GM12801 (cell line): ENCODE data around the gene TASP1.

ENCODE experiments used
- TF ChIP-seq, protein P1 (sequence below): IDR thresholded peaks from one replicate; pipeline ENCODE4 v1.5.1; 2011; ENCODE audit warnings: control low read depth; ENCODE audit not compliant: insufficient read length; ENCODE audit errors: extremely low read depth

Gene TASP1

DNA sequence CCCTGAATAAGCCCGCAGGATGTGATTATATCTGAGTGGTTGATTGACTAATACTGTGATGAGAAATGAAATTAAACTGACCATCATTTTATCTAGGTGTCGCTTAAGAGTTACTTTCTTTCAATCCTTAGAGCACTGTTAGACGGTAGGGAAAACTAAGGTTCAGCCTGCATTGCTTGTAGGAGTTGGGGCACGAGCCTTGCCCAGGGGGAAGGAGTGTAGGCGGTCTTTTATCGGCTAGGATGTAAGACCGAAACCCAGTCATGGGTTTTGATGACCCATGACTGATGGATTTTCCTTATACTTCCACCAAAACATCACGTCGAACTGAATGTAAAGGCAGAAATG is 392 bp upstream of the TASP1 start:
- TF ChIP-seq, protein P1, sequence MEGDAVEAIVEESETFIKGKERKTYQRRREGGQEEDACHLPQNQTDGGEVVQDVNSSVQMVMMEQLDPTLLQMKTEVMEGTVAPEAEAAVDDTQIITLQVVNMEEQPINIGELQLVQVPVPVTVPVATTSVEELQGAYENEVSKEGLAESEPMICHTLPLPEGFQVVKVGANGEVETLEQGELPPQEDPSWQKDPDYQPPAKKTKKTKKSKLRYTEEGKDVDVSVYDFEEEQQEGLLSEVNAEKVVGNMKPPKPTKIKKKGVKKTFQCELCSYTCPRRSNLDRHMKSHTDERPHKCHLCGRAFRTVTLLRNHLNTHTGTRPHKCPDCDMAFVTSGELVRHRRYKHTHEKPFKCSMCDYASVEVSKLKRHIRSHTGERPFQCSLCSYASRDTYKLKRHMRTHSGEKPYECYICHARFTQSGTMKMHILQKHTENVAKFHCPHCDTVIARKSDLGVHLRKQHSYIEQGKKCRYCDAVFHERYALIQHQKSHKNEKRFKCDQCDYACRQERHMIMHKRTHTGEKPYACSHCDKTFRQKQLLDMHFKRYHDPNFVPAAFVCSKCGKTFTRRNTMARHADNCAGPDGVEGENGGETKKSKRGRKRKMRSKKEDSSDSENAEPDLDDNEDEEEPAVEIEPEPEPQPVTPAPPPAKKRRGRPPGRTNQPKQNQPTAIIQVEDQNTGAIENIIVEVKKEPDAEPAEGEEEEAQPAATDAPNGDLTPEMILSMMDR, result no peak

DNA sequence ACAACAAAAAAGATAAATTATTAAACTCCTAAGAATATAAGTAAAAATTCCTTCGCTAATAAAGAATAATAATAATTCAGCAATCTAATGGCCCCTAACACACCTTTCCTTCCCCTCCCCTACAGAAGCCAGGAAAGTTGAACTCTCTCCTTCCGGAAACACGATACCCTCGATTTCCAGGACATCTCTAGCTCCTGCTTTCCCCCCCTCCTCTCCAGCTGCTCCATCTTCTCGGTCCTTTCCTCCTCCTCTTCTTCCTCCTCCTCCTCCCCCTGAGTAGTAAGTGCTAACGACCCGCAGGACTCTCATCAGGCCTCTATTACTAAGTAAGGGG is 603 bp downstream of the TASP1 start:
- TF ChIP-seq, protein P1, result no peak

DNA sequence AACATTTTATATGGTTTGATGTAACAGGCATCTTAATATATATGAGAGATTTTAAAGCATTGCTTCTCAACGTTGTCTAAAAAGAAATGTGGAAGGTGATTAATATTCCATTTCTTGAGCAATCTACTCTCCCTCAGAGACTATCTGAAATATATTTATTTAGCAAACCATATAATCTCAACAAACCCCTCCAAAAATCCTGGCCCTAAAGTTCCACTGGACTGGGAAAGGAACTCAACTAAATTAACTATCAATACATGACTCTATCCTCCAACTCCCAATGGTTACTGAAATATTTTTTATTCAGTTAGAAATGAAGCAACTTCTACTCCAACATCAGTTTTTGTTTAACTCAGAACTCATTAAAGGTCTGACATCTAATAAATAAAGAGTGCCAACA is 6.3 kb downstream of the TASP1 start:
- TF ChIP-seq, protein P1, result no peak

DNA sequence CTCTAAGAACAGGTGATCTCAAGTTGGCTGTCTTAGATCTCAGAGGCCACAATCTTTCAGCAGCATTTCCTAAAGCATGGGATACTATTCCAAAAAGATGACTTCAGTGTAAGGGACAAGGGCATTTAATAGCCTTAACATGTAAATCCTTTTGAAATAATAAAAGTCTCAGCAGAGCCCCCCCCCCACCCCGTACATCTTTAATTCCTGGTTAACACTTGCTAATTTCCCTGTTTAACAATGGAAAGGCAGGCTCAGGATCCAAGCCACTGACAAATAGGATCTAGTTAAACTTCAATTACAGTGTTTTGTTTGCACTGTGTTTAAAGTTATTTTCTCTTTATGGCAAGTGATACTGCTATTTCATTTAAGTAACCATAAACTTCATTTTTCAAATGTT is 12.0 kb downstream of the TASP1 start:
- TF ChIP-seq, protein P1, result no peak

DNA sequence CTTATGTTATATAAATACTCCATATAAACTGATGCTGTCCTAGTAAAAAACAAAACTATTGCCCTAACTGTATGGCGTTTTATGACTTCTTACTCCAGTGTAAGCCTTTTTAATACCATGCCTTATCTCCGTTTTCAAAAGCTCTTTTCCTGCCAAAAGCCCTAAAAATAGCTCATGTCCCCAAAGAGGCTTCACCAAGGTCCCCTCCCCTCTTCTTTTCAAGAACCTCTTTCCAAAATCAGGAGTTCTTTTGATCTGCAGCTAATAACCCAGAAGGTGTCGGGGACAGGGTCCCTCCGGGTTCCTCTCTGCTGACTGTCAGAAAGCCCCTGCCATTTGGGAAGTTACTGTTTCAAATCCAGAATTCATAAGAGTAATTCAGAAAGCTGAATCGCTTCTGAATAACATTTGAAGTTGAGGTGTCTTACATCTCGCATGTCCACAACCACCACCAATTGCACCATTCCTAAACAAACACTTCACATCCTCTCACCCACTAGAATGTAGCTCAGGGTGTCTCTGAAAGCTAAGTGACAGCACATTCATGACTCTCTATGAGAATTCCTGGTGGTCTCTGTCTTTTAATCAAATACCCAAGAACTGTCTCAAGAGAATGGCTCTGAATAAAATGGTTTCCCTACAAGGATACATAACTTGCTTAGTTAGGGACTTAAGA is 13.3 kb downstream of the TASP1 start:
- TF ChIP-seq, protein P1, result no peak

DNA sequence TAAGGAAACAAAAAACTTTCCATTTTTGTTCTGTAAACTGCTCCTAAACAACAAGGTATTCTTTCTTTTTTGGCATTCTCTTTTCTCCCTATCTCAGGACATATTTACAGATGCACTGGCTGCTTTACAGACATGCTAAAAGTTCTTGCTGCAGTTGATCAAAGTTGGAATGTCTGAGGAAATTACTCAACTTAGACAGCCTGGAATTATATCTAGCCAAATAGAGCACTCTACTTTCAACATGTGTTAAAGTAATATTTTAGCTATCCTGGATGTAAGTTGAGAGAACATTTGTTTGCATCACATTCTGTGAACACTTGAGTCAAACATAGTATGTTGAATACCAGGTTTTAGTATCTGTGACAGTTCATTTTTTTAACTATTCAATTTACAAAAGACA is 24.8 kb downstream of the TASP1 start:
- TF ChIP-seq, protein P1, result no peak

DNA sequence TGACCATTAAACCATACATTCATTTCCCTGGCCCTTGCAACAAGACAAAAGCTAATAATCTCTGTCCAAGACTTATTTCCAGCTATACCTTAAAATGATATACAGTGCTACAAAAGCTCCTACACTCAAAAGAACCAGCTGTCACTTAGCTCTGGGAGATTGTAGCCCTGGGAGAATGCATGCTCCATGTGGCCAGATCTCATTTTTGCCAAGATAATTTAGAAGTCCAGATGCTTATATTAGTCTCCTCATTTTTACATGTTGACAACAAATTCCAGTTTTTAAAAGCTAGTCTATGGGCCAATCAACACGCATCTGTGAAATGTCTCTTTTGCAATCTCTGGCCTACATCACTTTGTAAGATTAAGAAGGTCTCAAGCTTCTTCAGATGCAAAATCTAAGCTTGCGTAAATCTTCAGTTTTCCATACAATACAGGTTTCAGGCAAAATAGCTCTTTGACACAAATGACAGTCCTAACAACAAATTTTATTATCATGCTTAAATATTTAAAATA is 27.1 kb downstream of the TASP1 start:
- TF ChIP-seq, protein P1, result no peak
